Hepatocyte (in vitro differentiated cells): Measurements from ENCODE around the gene LYPD1. TPM values are rescaled to one million over a fixed set of nuclear protein-coding genes. Genes with fewer than 3 reads are reported as not detected.

Source experiments
- DNase-seq: peaks from one replicate; pipeline ENCODE4 v3.0.0-alpha.2; 2016; ENCODE audit warnings: low spot score
- H2AFZ ChIP-seq: fragments of 200-600 bp; sonication (generic); 2 replicates; pipeline ENCODE4 v1.6.0; 2016; ENCODE audit warnings: antibody characterized with exemption, mild to moderate bottlenecking
- H3K27ac ChIP-seq: fragments of 200-600 bp; sonication (generic); 2 replicates; pipeline ENCODE4 v1.5.1; 2016; ENCODE audit warnings: mild to moderate bottlenecking
- H3K27me3 ChIP-seq: fragments of 200-600 bp; sonication (generic); 2 replicates; pipeline ENCODE4 v1.6.1; 2016
- H3K36me3 ChIP-seq: fragments of 200-600 bp; sonication (generic); replicated peaks from 2 replicates; pipeline ENCODE4 v1.5.1; 2016; ENCODE audit warnings: low read depth; ENCODE audit not compliant: insufficient read depth
- H3K4me1 ChIP-seq: fragments of 200-600 bp; sonication (generic); 2 replicates; pipeline ENCODE4 v1.5.1; 2016; ENCODE audit warnings: mild to moderate bottlenecking, moderate library complexity; ENCODE audit not compliant: insufficient read depth
- H3K4me2 ChIP-seq: fragments of 200-600 bp; sonication (generic); 2 replicates; pipeline ENCODE4 v1.6.0; 2016
- H3K4me3 ChIP-seq: fragments of 200-600 bp; sonication (generic); 2 replicates; pipeline ENCODE4 v1.5.1; 2016; ENCODE audit warnings: mild to moderate bottlenecking
- H3K79me2 ChIP-seq: fragments of 200-600 bp; sonication (generic); 2 replicates; pipeline ENCODE4 v1.6.0; 2017; ENCODE audit warnings: mild to moderate bottlenecking
- H3K9me2 ChIP-seq: fragments of 200-600 bp; sonication (generic); replicated peaks from 2 replicates; pipeline ENCODE4 v1.6.0; 2017; ENCODE audit warnings: mild to moderate bottlenecking; ENCODE audit not compliant: insufficient read depth
- H3K9me3 ChIP-seq: fragments of 200-600 bp; sonication (generic); 2 replicates; pipeline ENCODE4 v1.5.1; 2016; ENCODE audit warnings: low read depth, mild to moderate bottlenecking
- H4K20me1 ChIP-seq: fragments of 200-600 bp; sonication (generic); 2 replicates; pipeline ENCODE4 v1.6.0; 2016; ENCODE audit warnings: mild to moderate bottlenecking; ENCODE audit not compliant: insufficient read depth, poor library complexity, severe bottlenecking
- EZH2 ChIP-seq: fragments of 200-600 bp; sonication (generic); IDR thresholded peaks from 2 replicates; pipeline ENCODE4 v1.6.1; 2016; ENCODE audit warnings: antibody characterized with exemption, mild to moderate bottlenecking, borderline replicate concordance
- EZH2phosphoT487 ChIP-seq: fragments of 200-600 bp; sonication (generic); IDR thresholded peaks from one replicate; pipeline ENCODE4 v1.6.1; 2018; ENCODE audit warnings: antibody characterized with exemption, mild to moderate bottlenecking, low read depth, moderate library complexity; ENCODE audit not compliant: unreplicated experiment, severe bottlenecking
- WGBS: methylation state at CpG from one replicate; pipeline ENCODE4 v1.1.6; 2016; ENCODE audit warnings: low lambda C conversion rate; ENCODE audit errors: missing lambda C conversion rate; 5-methylcytosine and 5-hydroxymethylcytosine counted together
- polyA plus RNA-seq: library from polyadenylated mRNA; unstranded; fragments of >200 nt; fragmentation: Nextera tagmentation; extraction: Ambion mirVana; gene quantifications from 2 replicates; pipeline ENCODE4 v1.2.1, GENCODE V29; 2016
- total RNA-seq: library from RNA; depleted of rRNA; stranded (reverse); fragments of >200 nt; gene quantifications from 2 replicates; pipeline ENCODE4 v1.2.3, GENCODE V29; 2014
- TF ChIP-seq, protein P1 (sequence below): fragments of 200-600 bp; sonication (generic); IDR thresholded peaks from 2 replicates; pipeline ENCODE4 v1.5.1; 2016; ENCODE audit warnings: antibody characterized with exemption, mild to moderate bottlenecking; ENCODE audit not compliant: poor library complexity

LYPD1 gene
- total and polyA plus RNA-seq, 2 experiments from 2014 or later, result 20.2 to 25.1 TPM

DNA sequence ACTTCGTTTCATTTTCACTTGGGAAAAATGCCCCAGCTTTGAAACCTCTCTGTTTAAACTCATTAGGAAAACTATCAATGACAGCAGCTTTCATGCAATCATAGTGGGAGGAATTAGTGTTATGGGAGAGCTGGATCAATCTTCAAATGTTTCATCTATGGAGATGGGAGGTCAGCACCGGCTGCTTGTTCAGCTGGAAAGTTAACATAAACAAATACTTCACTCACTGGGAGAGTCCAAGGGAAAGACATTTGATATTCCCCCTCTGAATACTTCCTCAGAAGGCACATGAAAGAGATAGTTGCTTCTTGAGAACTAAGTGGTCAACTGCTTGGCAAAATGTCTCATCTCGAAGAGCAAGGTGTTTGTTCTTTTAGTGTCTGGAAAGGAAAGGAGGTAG lies 7.3 kb downstream of the LYPD1 start:
- Histone ChIP-seq H3K4me3 (no peak overlapping the region), H3K4me2 (no peak overlapping the region), H4K20me1 (no peaks in the 10 kb centered on the region), H3K79me2 (no peaks in the 10 kb centered on the region), H3K27ac (no peak overlapping the region), H3K9me3 (no peaks in the 10 kb centered on the region), H3K9me2 (no peaks in the 10 kb centered on the region), H3K27me3 (peaks cover 13% of the 10 kb centered on the region), H3K36me3 (no peaks in the 10 kb centered on the region), H3K4me1 (no peaks in the 10 kb centered on the region), H2AFZ (no peak overlapping the region)
- TF ChIP-seq, protein P1, sequence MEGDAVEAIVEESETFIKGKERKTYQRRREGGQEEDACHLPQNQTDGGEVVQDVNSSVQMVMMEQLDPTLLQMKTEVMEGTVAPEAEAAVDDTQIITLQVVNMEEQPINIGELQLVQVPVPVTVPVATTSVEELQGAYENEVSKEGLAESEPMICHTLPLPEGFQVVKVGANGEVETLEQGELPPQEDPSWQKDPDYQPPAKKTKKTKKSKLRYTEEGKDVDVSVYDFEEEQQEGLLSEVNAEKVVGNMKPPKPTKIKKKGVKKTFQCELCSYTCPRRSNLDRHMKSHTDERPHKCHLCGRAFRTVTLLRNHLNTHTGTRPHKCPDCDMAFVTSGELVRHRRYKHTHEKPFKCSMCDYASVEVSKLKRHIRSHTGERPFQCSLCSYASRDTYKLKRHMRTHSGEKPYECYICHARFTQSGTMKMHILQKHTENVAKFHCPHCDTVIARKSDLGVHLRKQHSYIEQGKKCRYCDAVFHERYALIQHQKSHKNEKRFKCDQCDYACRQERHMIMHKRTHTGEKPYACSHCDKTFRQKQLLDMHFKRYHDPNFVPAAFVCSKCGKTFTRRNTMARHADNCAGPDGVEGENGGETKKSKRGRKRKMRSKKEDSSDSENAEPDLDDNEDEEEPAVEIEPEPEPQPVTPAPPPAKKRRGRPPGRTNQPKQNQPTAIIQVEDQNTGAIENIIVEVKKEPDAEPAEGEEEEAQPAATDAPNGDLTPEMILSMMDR, result no peak
- WGBS, result 63% methylated on average over 3 of the region's 3 CpGs
- no peak for DNase-seq

DNA sequence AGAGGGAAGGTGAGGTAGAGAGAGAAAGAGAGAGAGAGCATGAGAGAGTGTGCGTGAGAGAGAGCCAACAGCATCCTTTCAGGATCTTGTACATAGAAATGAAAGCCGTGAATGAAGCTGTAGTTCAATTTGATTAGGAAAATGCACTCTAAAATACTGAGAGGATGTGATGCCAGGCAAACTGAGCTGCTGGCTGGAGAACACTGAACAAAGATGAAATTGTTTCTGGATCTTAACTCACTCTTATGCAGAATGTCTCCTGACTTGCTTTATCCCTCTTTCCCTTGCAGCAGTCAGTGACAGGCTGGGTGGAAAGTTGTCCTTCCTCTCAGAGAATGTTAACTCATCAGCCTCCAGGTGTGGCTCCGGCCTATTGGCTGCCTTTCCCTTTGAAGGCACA lies 10.7 kb downstream of the LYPD1 start:
- WGBS, result 92% methylated on average over 3 of the region's 3 CpGs
- H3K4me3 ChIP-seq, result no peak overlapping the region

DNA sequence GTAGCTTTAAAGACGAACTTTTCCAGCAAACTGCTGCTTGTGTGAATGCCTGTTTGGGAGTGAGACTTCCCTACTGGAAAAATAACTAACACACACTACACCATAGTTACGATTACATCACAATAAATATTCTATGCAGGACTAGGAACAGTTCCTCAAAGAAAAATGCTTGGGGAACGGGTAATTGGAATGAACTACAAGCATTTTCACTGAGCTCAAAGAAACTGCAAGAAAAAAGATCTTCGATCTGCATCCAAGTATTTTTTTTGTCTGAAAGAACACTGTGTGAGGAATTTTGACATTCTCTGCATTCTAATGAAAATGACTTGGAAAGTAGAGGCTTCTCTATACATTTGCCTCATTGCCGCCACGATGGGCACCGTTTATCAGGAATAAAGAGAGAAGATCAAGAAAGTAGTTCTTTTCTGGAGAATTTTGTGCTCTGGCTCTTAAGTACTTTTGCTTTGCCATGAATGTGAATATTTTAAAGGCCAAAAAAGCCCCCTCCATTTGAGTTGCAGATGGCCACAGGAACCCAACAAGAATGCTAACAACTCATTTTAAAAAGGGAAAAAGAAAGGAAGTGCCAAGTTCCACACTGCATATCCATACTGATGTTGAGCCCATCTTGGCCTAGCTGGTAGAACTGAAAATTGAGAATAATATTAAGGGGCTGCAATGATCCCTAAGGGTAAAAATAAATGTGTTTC lies 13.6 kb downstream of the LYPD1 start:
- H3K4me2 ChIP-seq, result no peak overlapping the region
- H3K27me3 ChIP-seq, result no peaks in the 10 kb centered on the region
- no peak overlapping the region for H3K27ac ChIP-seq
- no peaks in the 10 kb centered on the region for H3K36me3 ChIP-seq
- H3K9me3 ChIP-seq, result no peaks in the 10 kb centered on the region
- no peak overlapping the region for H2AFZ ChIP-seq
- WGBS, result 61% methylated on average over 7 of the region's 7 CpGs
- H3K4me3 ChIP-seq, result no peak overlapping the region
- no peaks in the 10 kb centered on the region for H3K4me1 ChIP-seq
- no peaks in the 10 kb centered on the region for H4K20me1 ChIP-seq
- H3K9me2 ChIP-seq, result no peaks in the 10 kb centered on the region
- no peak for DNase-seq
- TF ChIP-seq EZH2 (no peak), EZH2phosphoT487 (no peak)
- TF ChIP-seq, protein P1, result no peak
- H3K79me2 ChIP-seq, result no peaks in the 10 kb centered on the region

More for the DNA sequence above, 10.7 kb downstream of the LYPD1 start:
- no peaks in the 10 kb centered on the region for H3K9me3 ChIP-seq
- no peak overlapping the region for H3K27ac ChIP-seq
- no peaks in the 10 kb centered on the region for H3K4me1 ChIP-seq
- no peak for DNase-seq
- H4K20me1 ChIP-seq, result no peaks in the 10 kb centered on the region
- TF ChIP-seq EZH2phosphoT487 (no peak), EZH2 (no peak)
- TF ChIP-seq, protein P1, result no peak
- H3K27me3 ChIP-seq, result no peaks in the 10 kb centered on the region
- H2AFZ ChIP-seq, result no peak overlapping the region
- no peaks in the 10 kb centered on the region for H3K9me2 ChIP-seq
- H3K4me2 ChIP-seq, result no peak overlapping the region
- H3K36me3 ChIP-seq, result no peaks in the 10 kb centered on the region
- no peaks in the 10 kb centered on the region for H3K79me2 ChIP-seq
